Peyer's patch (tissue), 4 donors: ENCODE results near the gene SYT4. TPM values are rescaled to one million over a fixed set of nuclear protein-coding genes. Genes with fewer than 3 reads are reported as not detected.

ENCODE experiments used
- DNase-seq, 3 donors: peaks; one replicate each; pipeline ENCODE4 v3.0.0-alpha.2; 2017 to 2019
- H3K27ac ChIP-seq, 4 donors: fragments of 200-600 bp; sonication (generic); one replicate each; pipeline ENCODE4 v1.5.1; 2016 to 2019
- H3K27me3 ChIP-seq, 2 donors: fragments of 200-600 bp; sonication (generic); one replicate each; pipeline ENCODE4 v1.5.1; 2019
- H3K36me3 ChIP-seq, 3 donors: fragments of 200-600 bp; sonication (generic); one replicate each; pipeline ENCODE4 v1.5.1; 2016 to 2019
- H3K4me1 ChIP-seq, 4 donors: fragments of 200-600 bp; sonication (generic); one replicate each; pipeline ENCODE4 v1.5.1; 2016 to 2019
- H3K4me3 ChIP-seq, 4 donors: fragments of 200-600 bp; sonication (generic); 1 replicate in 3 of 4; 2 replicates in 1 of 4; pipeline ENCODE4 v1.5.1; 2016 to 2019; ENCODE audit warnings: mild to moderate bottlenecking in 1 of 4
- H3K9me3 ChIP-seq, 4 donors: fragments of 200-600 bp; sonication (generic); one replicate each; pipeline ENCODE4 v1.5.1; 2016 to 2019; ENCODE audit warnings: mild to moderate bottlenecking in 1 of 4
- CTCF ChIP-seq, 6 experiments: fragments of 450-650 bp in 4 of 6; fragments of 200-600 bp in 2 of 6; sonication (generic) in 1 of 6; IDR thresholded peaks; one replicate each; pipeline ENCODE4 v1.5.1; 2017 to 2019; ENCODE audit warnings: antibody characterized with exemption in 6 of 6, mild to moderate bottlenecking in 3 of 6, moderate library complexity in 1 of 6
- POLR2A ChIP-seq, 2 donors: fragments of 450-650 bp; IDR thresholded peaks; one replicate each; pipeline ENCODE4 v1.5.1; 2017; ENCODE audit warnings: antibody characterized with exemption in 2 of 2, mild to moderate bottlenecking in 2 of 2, moderate library complexity in 2 of 2
- total RNA-seq, 4 donors: library from RNA; depleted of rRNA; stranded (reverse); fragments of >200 nt; gene quantifications; one replicate each; pipeline ENCODE4 v1.1.0, GENCODE V29; 2016

The SYT4 gene
- total RNA-seq, 4 donors from 2014 or later = 0.76 to 2.5 (median 0.94) TPM; not detected in 1

- Histone ChIP-seq H3K27me3 (no peaks in the 10 kb centered on the region), H3K27ac (no peak overlapping the region)
- DNase-seq = no peak
Measured at GRCh38 chr18:43247944-43248343, 29.3 kb downstream of the SYT4 start.

GRCh38 chr18:43238429-43238828 is 38.9 kb downstream of the SYT4 start:
- H3K9me3 ChIP-seq = no peaks in the 10 kb centered on the region
- no peaks in the 10 kb centered on the region for H3K36me3 ChIP-seq
- H3K27ac ChIP-seq = no peak overlapping the region
- no peak for DNase-seq
- TF ChIP-seq POLR2A (IDR thresholded peaks at IDR 0.05) (no peak), CTCF (IDR thresholded peaks at IDR 0.05) (no peak)
- H3K4me1 ChIP-seq = no peaks in the 10 kb centered on the region
- no peaks in the 10 kb centered on the region for H3K27me3 ChIP-seq
- H3K4me3 ChIP-seq = no peak overlapping the region

More at GRCh38 chr18:43247944-43248343, 29.3 kb downstream of the SYT4 start:
- H3K4me3 ChIP-seq = no peak overlapping the region
- TF ChIP-seq POLR2A (IDR thresholded peaks at IDR 0.05) = no peak
- TF ChIP-seq CTCF (IDR thresholded peaks at IDR 0.05) = no peak
- H3K9me3 ChIP-seq = no peaks in the 10 kb centered on the region
- H3K4me1 ChIP-seq = no peaks in the 10 kb centered on the region
- no peaks in the 10 kb centered on the region for H3K36me3 ChIP-seq

- no peak overlapping the region for H3K27ac ChIP-seq
- no peaks in the 10 kb centered on the region for H3K36me3 ChIP-seq
- TF ChIP-seq CTCF (IDR thresholded peaks at IDR 0.05) (no peak), POLR2A (IDR thresholded peaks at IDR 0.05) (no peak)
- H3K27me3 ChIP-seq = no peaks in the 10 kb centered on the region
- H3K9me3 ChIP-seq = no peaks in the 10 kb centered on the region
- DNase-seq = no peak
- H3K4me1 ChIP-seq = no peaks in the 10 kb centered on the region
- no peak overlapping the region for H3K4me3 ChIP-seq
Measured at GRCh38 chr18:43236921-43237320, 40.4 kb downstream of the SYT4 start.

- H3K4me3 ChIP-seq = no peak overlapping the region
- H3K27ac ChIP-seq = no peak overlapping the region
- no peak for DNase-seq
- no peaks in the 10 kb centered on the region for H3K9me3 ChIP-seq
- H3K27me3 ChIP-seq = no peaks in the 10 kb centered on the region
- no peaks in the 10 kb centered on the region for H3K36me3 ChIP-seq
- H3K4me1 ChIP-seq = no peaks in the 10 kb centered on the region
- TF ChIP-seq CTCF (IDR thresholded peaks at IDR 0.05) (no peak), POLR2A (IDR thresholded peaks at IDR 0.05) (no peak)
Measured at GRCh38 chr18:43234889-43235288, 42.4 kb downstream of the SYT4 start.

- DNase-seq = no peak
- Histone ChIP-seq H3K9me3 (no peaks in the 10 kb centered on the region), H3K27me3 (no peaks in the 10 kb centered on the region), H3K4me3 (no peak overlapping the region), H3K36me3 (no peaks in the 10 kb centered on the region), H3K4me1 (no peaks in the 10 kb centered on the region), H3K27ac (no peak overlapping the region)
- no peak for TF ChIP-seq POLR2A (IDR thresholded peaks at IDR 0.05)
- no peak for TF ChIP-seq CTCF (IDR thresholded peaks at IDR 0.05)
Measured at GRCh38 chr18:43222501-43222900, 54.8 kb downstream of the SYT4 start.

GRCh38 chr18:43220691-43221090 is 56.6 kb downstream of the SYT4 start:
- Histone ChIP-seq H3K27ac (no peak overlapping the region), H3K4me3 (no peak overlapping the region), H3K27me3 (no peaks in the 10 kb centered on the region), H3K4me1 (no peaks in the 10 kb centered on the region), H3K36me3 (no peaks in the 10 kb centered on the region), H3K9me3 (no peaks in the 10 kb centered on the region)
- no peak for TF ChIP-seq CTCF (IDR thresholded peaks at IDR 0.05)
- TF ChIP-seq POLR2A (IDR thresholded peaks at IDR 0.05) = no peak
- no peak for DNase-seq
